GM23338 (cell line): ENCODE measurements around the gene HIBADH. TPM values are rescaled to one million over a fixed set of nuclear protein-coding genes. Genes with fewer than 3 reads are reported as not detected.

ENCODE experiments used
- ATAC-seq: fragments of 200-7000 bp; cut with Tn5 transposase; 3 replicates; pipeline ENCODE4 v1.9.1; 2020
- DNase-seq: peaks from one replicate; pipeline ENCODE4 v3.0.0-alpha.2; 2015; ENCODE audit warnings: low spot score
- H2AFZ ChIP-seq: fragments of 200-600 bp; sonication (generic); 2 replicates; pipeline ENCODE4 v1.8.0; 2016; ENCODE audit warnings: antibody characterized with exemption, mild to moderate bottlenecking, moderate library complexity
- H3F3A ChIP-seq: fragments of 200-600 bp; sonication (generic); replicated peaks from 2 replicates; pipeline ENCODE4 v1.8.0; 2017; ENCODE audit warnings: antibody characterized with exemption, mixed run types, low read depth
- H3K27ac ChIP-seq: fragments of 200-600 bp; sonication (generic); 2 replicates; pipeline ENCODE4 v1.6.1; 2016; ENCODE audit warnings: low read depth
- H3K27me3 ChIP-seq: fragments of 200-600 bp; sonication (generic); 2 replicates; pipeline ENCODE4 v1.8.0; 2016; ENCODE audit warnings: mild to moderate bottlenecking, mixed run types, moderate library complexity; ENCODE audit not compliant: insufficient read depth
- H3K36me3 ChIP-seq: fragments of 200-600 bp; sonication (generic); 2 replicates; pipeline ENCODE4 v1.8.0; 2016; ENCODE audit warnings: mild to moderate bottlenecking; ENCODE audit not compliant: insufficient read depth
- H3K4me1 ChIP-seq: fragments of 200-600 bp; sonication (generic); 2 replicates; pipeline ENCODE4 v1.8.0; 2016; ENCODE audit warnings: mild to moderate bottlenecking, moderate library complexity; ENCODE audit not compliant: insufficient read depth
- H3K4me2 ChIP-seq: fragments of 200-600 bp; sonication (generic); 2 replicates; pipeline ENCODE4 v1.7.1; 2017; ENCODE audit warnings: mixed run types
- H3K4me3 ChIP-seq: fragments of 200-600 bp; sonication (generic); 2 replicates; pipeline ENCODE4 v1.6.1; 2016; ENCODE audit warnings: mixed run types
- H3K79me2 ChIP-seq: fragments of 200-600 bp; sonication (generic); replicated peaks from 2 replicates; pipeline ENCODE4 v1.8.0; 2017; ENCODE audit warnings: mild to moderate bottlenecking; ENCODE audit not compliant: insufficient read depth
- H3K9me2 ChIP-seq: fragments of 200-600 bp; sonication (generic); 2 replicates; pipeline ENCODE4 v1.8.0; 2017; ENCODE audit not compliant: insufficient read depth
- H4K20me1 ChIP-seq: fragments of 200-600 bp; sonication (generic); replicated peaks from 2 replicates; pipeline ENCODE4 v1.8.0; 2017; ENCODE audit warnings: mild to moderate bottlenecking; ENCODE audit not compliant: insufficient read depth
- H3K27ac Mint-ChIP-seq: 2 replicates; pipeline ENCODE4 v1.8.0; 2020; ENCODE audit warnings: inconsistent platforms, mild to moderate bottlenecking, moderate library complexity, mixed read lengths
- H3K27me3 Mint-ChIP-seq: 3 replicates; pipeline ENCODE4 v1.8.0; 2022; ENCODE audit warnings: low read depth, mild to moderate bottlenecking, moderate library complexity, mixed read lengths, inconsistent platforms; ENCODE audit not compliant: insufficient read depth, poor library complexity
- H3K36me3 Mint-ChIP-seq: 3 replicates; pipeline ENCODE4 v1.8.0; 2021; ENCODE audit warnings: low read depth, mild to moderate bottlenecking, inconsistent platforms, moderate library complexity, mixed read lengths
- H3K4me1 Mint-ChIP-seq: 3 replicates; pipeline ENCODE4 v1.8.0; 2020; ENCODE audit warnings: mild to moderate bottlenecking, inconsistent platforms, mixed read lengths
- H3K4me3 Mint-ChIP-seq: 3 replicates; pipeline ENCODE4 v1.8.0; 2021; ENCODE audit warnings: moderate library complexity, mild to moderate bottlenecking, inconsistent platforms, mixed read lengths
- H3K9me3 Mint-ChIP-seq: 3 replicates; pipeline ENCODE4 v1.8.0; 2020; ENCODE audit warnings: moderate library complexity, mild to moderate bottlenecking, inconsistent platforms, mixed read lengths
- CREB1 ChIP-seq: fragments of 250-450 bp; sonication (Bioruptor Pico); IDR thresholded peaks from 2 replicates; pipeline ENCODE4 v1.5.0; 2020; ENCODE audit warnings: low read depth, mild to moderate bottlenecking, moderate library complexity
- ETS1 ChIP-seq: IDR thresholded peaks from 2 replicates; pipeline ENCODE4 v1.6.1; 2016; ENCODE audit warnings: antibody characterized with exemption
- EZH2 ChIP-seq: fragments of 200-600 bp; sonication (generic); IDR thresholded peaks from one replicate; pipeline ENCODE4 v1.8.0; 2017; ENCODE audit warnings: antibody characterized with exemption, mild to moderate bottlenecking, low read depth; ENCODE audit not compliant: unreplicated experiment
- JUNB ChIP-seq: IDR thresholded peaks from one replicate; pipeline ENCODE4 v1.6.1; 2016; ENCODE audit warnings: antibody characterized with exemption; ENCODE audit not compliant: unreplicated experiment
- NANOG ChIP-seq: IDR thresholded peaks from 2 replicates; pipeline ENCODE4 v1.6.1; 2016; ENCODE audit warnings: antibody characterized with exemption, borderline replicate concordance
- POLR2AphosphoS5 ChIP-seq: IDR thresholded peaks from 2 replicates; pipeline ENCODE4 v1.6.1; 2016; ENCODE audit warnings: antibody characterized with exemption, low read depth
- REST ChIP-seq: IDR thresholded peaks from one replicate; pipeline ENCODE4 v1.6.1; 2018; ENCODE audit warnings: antibody characterized with exemption; ENCODE audit not compliant: unreplicated experiment
- STAT1 ChIP-seq: IDR thresholded peaks from one replicate; pipeline ENCODE4 v1.6.1; 2016; ENCODE audit warnings: antibody characterized with exemption; ENCODE audit not compliant: unreplicated experiment
- ZNF114 ChIP-seq: fragments of 250-450 bp; sonication (Bioruptor Pico); IDR thresholded peaks from 2 replicates; pipeline ENCODE4 v1.5.0; 2020; ENCODE audit warnings: mild to moderate bottlenecking, moderate library complexity
- polyA plus RNA-seq: library from polyadenylated mRNA; unstranded; fragments of >200 nt; fragmentation: Nextera tagmentation; extraction: Ambion mirVana; gene quantifications from 2 replicates; pipeline ENCODE4 v1.2.1, GENCODE V29; 2016
- total RNA-seq: library from RNA; depleted of rRNA; stranded (reverse); fragments of >200 nt; shearing (Covaris generic); gene quantifications from 2 replicates; pipeline ENCODE4 v1.2.3, GENCODE V29; 2014

The HIBADH gene
- total and polyA plus RNA-seq, 2 experiments from 2014 or later: 31.3 to 57.0 TPM

GRCh38 chr7:27693794-27694193 is 31.1 kb upstream of the HIBADH start:
- TF ChIP-seq EZH2 (no peak), NANOG (no peak), REST (no peak), CREB1 (no peak)
- peak; percentile 11 for DNase-seq
- no peaks in the 10 kb centered on the region for H3K9me2 ChIP-seq
- H3K4me2 ChIP-seq: no peak overlapping the region
- no peaks in the 10 kb centered on the region for H3K27me3 ChIP-seq
- H3K36me3 Mint-ChIP-seq: no peaks in the 10 kb centered on the region
- no peak for ATAC-seq
- H3K4me1 Mint-ChIP-seq: peaks cover 13% of the 10 kb centered on the region
- no peaks in the 10 kb centered on the region for H3K36me3 ChIP-seq
- no peaks in the 10 kb centered on the region for H4K20me1 ChIP-seq
- no peak overlapping the region for H3K27ac ChIP-seq
- H3K79me2 ChIP-seq: no peaks in the 10 kb centered on the region
- H3K4me1 ChIP-seq: peaks cover 10% of the 10 kb centered on the region; the same call in 1 of the 2 replicates
- peaks cover 2% of the 10 kb centered on the region for H3K27me3 Mint-ChIP-seq
- H3F3A ChIP-seq: no peaks in the 10 kb centered on the region
- no peaks in the 10 kb centered on the region for H3K9me3 Mint-ChIP-seq
- H3K4me3 ChIP-seq: no peak overlapping the region
- H3K27ac Mint-ChIP-seq: no peak overlapping the region
- no peak overlapping the region for H3K4me3 Mint-ChIP-seq
- no peak overlapping the region for H2AFZ ChIP-seq

- TF ChIP-seq REST: no peak
- no peak for TF ChIP-seq ZNF114
- TF ChIP-seq NANOG: no peak
- TF ChIP-seq STAT1: no peak
- TF ChIP-seq JUNB: no peak
- TF ChIP-seq CREB1: no peak
- TF ChIP-seq POLR2AphosphoS5: no peak
- no peak for TF ChIP-seq ETS1
- no peak for DNase-seq
- Mint-ChIP-seq H3K36me3 (no peaks in the 10 kb centered on the region), H3K4me1 (peaks cover 13% of the 10 kb centered on the region), H3K9me3 (no peaks in the 10 kb centered on the region), H3K27ac (no peak overlapping the region), H3K27me3 (no peaks in the 10 kb centered on the region), H3K4me3 (no peak overlapping the region)
- Histone ChIP-seq H3K27me3 (no peaks in the 10 kb centered on the region), H3K27ac (no peak overlapping the region), H3F3A (no peaks in the 10 kb centered on the region), H3K4me3 (no peak overlapping the region), H3K9me2 (no peaks in the 10 kb centered on the region), H2AFZ (no peak overlapping the region), H3K4me1 (peaks cover 10% of the 10 kb centered on the region; the same call in 1 of the 2 replicates), H4K20me1 (no peaks in the 10 kb centered on the region), H3K36me3 (no peaks in the 10 kb centered on the region), H3K79me2 (no peaks in the 10 kb centered on the region), H3K4me2 (no peak overlapping the region)
- no peak for ATAC-seq
Measured at GRCh38 chr7:27690649-27691048, 28.0 kb upstream of the HIBADH start.
